ENCODE results near the gene TTC32. TPM values are rescaled to one million over a fixed set of nuclear protein-coding genes. Genes with fewer than 3 reads are reported as not detected.

The TTC32 gene
- total RNA-seq, 2 donors from 2014 or later, result 9.0 to 9.3 TPM

DNA sequence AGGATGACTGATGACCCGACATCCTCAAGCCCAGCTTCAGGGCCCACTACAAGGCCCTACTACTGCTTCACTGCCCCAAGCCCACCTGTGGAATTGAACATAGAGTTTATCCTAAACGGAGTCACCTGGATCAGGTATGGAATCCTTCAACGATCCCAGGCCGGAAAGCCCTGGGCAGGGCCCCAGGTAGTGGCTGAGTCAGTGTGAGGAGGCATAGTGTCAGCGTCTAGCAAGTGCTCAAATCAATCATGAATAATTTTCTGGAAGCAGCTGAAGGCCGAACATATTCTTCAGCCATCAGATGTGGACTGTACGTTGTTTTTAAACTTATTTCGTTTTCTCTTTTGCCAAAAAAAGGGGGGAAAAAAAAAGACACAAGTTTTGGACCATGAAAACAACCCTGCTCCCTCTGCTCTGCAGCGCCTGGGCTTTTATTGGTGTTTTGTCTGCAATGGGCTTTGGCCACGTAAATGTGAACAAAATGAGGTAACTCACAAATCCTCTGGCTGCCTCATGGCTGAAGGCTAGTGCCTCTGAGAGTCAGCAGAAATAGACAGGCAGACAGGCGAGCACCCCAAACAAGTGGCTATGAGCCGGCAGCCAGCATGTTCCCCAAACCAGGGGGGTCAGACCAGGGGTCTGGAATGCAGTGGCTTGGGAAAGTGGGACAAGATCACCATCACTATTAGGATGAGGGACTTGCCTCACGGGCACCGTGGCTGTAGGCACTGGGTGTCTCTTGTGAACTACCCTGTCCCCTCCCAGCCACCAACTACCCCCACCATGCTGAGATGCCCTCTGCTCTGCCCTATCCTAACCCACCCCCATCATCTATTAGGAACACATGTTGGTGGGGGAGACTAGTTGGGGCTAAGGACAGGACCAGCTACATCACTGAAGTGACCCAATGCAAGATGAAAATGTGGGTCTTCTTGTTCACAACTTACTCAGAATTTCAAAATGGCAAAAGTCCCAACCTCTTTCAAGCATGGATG, 51.4 kb downstream of the TTC32 start:
- Histone ChIP-seq H3K9ac (ENCODE audit: low read depth in 2 of 2, low read length in 2 of 2) (no peak overlapping the region), H3K4me3 (no peak overlapping the region), H3K27me3 (no peaks in the 10 kb centered on the region), H3K36me3 (no peaks in the 10 kb centered on the region), H3K27ac (no peak overlapping the region), H3K9me3 (no peaks in the 10 kb centered on the region), H3K4me1 (no peaks in the 10 kb centered on the region)
- intact Hi-C loops (cut with DNase I), result no loop called here
- TF ChIP-seq, protein P1, sequence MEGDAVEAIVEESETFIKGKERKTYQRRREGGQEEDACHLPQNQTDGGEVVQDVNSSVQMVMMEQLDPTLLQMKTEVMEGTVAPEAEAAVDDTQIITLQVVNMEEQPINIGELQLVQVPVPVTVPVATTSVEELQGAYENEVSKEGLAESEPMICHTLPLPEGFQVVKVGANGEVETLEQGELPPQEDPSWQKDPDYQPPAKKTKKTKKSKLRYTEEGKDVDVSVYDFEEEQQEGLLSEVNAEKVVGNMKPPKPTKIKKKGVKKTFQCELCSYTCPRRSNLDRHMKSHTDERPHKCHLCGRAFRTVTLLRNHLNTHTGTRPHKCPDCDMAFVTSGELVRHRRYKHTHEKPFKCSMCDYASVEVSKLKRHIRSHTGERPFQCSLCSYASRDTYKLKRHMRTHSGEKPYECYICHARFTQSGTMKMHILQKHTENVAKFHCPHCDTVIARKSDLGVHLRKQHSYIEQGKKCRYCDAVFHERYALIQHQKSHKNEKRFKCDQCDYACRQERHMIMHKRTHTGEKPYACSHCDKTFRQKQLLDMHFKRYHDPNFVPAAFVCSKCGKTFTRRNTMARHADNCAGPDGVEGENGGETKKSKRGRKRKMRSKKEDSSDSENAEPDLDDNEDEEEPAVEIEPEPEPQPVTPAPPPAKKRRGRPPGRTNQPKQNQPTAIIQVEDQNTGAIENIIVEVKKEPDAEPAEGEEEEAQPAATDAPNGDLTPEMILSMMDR (IDR thresholded peaks at IDR 0.05), result no peak
- DNase-seq, result no peak

DNA sequence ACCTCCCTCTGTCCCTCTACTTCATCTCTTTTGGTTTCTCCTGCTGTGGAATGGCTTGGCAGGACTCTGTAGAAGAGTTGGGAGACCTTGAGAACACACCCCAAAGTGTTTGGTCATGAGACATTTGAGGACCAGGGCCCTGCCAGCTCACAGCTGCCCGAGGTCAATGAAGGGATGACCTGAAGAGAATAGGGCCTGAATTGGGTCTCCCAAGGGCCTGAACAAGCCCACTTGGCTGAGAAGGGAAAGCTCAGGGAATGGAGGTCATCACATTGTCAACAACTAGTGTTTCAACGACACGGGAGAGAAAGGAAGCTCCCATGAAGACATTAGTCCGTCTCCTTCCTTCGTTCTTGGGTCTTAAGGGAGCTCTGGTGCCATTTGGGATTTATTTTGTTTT, 52.8 kb downstream of the TTC32 start:
- Histone ChIP-seq H3K9ac (ENCODE audit: low read depth in 2 of 2, low read length in 2 of 2) (no peak overlapping the region), H3K27ac (no peak overlapping the region), H3K4me3 (no peak overlapping the region), H3K9me3 (no peaks in the 10 kb centered on the region), H3K4me1 (no peaks in the 10 kb centered on the region), H3K36me3 (no peaks in the 10 kb centered on the region), H3K27me3 (no peaks in the 10 kb centered on the region)
- TF ChIP-seq, protein P1 (IDR thresholded peaks at IDR 0.05), result no peak
- no peak for DNase-seq
- intact Hi-C loops (cut with DNase I), result no loop called here

DNA sequence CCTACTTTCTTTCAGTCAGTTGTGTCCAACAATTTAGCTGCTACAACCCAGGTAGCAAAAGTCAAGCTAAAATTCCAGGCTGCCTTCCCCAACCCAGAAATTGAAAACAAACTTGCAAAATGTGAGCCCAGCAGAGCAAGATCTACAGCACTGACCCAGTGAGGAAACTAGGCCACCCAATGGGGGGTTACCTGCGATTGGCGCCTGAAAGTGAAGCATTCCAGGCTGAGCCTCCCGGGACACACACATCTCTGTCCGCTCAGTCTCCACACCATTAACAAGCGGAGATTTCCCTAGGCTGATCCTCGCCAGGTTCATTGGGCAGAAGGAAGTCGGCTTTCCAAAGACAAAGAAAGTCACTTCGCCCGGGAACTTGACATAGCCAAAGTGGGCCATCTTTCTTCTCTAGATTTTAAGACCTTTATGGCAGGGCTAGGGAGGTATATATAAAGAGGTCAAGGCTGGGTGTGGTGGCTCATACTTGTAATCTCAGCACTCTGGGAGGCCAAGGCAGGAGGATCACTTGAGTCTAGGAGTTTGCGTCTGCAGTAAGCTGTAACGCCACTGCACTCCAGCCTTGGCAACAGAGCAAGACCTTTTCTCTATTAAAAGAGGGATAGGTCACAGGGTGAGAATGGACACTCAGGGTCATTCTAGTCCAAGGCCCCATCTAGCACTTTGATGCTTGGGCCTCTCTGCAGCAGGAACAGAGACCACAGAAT, 53.6 kb downstream of the TTC32 start:
- no peaks in the 10 kb centered on the region for H3K36me3 ChIP-seq
- intact Hi-C loops (cut with DNase I), result no loop called here
- DNase-seq, result no peak
- no peak overlapping the region for H3K27ac ChIP-seq
- H3K9ac ChIP-seq (ENCODE audit: low read depth in 2 of 2, low read length in 2 of 2), result no peak overlapping the region
- H3K4me1 ChIP-seq, result no peaks in the 10 kb centered on the region
- no peaks in the 10 kb centered on the region for H3K9me3 ChIP-seq
- no peaks in the 10 kb centered on the region for H3K27me3 ChIP-seq
- H3K4me3 ChIP-seq, result no peak overlapping the region
- TF ChIP-seq, protein P1 (IDR thresholded peaks at IDR 0.05), result no peak

DNA sequence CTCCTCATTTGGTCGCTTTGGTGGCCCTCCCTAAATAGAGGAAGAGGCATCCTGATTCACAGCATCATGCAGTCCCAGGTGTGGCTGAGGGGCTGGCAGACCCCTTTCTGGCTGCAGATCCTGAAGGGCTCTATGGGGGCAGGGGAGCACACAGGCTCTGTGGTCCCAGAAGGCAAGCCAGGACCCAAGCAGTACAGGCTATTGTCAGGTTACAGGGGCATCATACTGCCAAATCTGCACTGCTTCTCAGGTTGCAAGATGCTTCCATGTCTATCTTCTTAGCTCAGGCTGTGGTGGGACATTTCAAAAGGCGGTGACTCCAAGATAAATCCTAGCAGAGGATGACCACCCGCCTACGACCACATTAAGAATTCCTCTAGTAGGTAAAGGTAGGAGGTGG, 54.3 kb downstream of the TTC32 start:
- Histone ChIP-seq H3K36me3 (no peaks in the 10 kb centered on the region), H3K27me3 (no peaks in the 10 kb centered on the region), H3K27ac (no peak overlapping the region), H3K4me1 (no peaks in the 10 kb centered on the region), H3K9ac (ENCODE audit: low read depth in 2 of 2, low read length in 2 of 2) (no peak overlapping the region), H3K9me3 (no peaks in the 10 kb centered on the region), H3K4me3 (no peak overlapping the region)
- TF ChIP-seq, protein P1 (IDR thresholded peaks at IDR 0.05), result no peak
- DNase-seq, result peak; percentile 6
- intact Hi-C loops (cut with DNase I), result no loop called here

Other genes starting within 250 kb of the TTC32 start
- 1 to 10 TPM; 1.7 to 2.2 TPM for gene WDR35, start 88.1 kb upstream of the TTC32 start, total RNA-seq
- gene MATN3, start 110.7 kb upstream of the TTC32 start, total RNA-seq, result under 1 TPM; 0.12 to 0.13 TPM
- 100 to 1,000 TPM; 158 to 190 TPM for gene LAPTM4A, start 149.6 kb upstream of the TTC32 start, total RNA-seq

Data from colonic mucosa (tissue), 4 donors.